Retina (tissue), 1 donor: Measurements from ENCODE around the gene DLX4.

Experiments used
- DNase-seq: peaks from one replicate; pipeline ENCODE4 v3.0.0-alpha.2; 2016

DLX4 gene

GRCh38 chr17:50020841-50021599 is 52.0 kb downstream of the DLX4 start:
- no peak for DNase-seq

- no peak for DNase-seq
Observed at GRCh38 chr17:50021681-50022370, 52.8 kb downstream of the DLX4 start.

DNA sequence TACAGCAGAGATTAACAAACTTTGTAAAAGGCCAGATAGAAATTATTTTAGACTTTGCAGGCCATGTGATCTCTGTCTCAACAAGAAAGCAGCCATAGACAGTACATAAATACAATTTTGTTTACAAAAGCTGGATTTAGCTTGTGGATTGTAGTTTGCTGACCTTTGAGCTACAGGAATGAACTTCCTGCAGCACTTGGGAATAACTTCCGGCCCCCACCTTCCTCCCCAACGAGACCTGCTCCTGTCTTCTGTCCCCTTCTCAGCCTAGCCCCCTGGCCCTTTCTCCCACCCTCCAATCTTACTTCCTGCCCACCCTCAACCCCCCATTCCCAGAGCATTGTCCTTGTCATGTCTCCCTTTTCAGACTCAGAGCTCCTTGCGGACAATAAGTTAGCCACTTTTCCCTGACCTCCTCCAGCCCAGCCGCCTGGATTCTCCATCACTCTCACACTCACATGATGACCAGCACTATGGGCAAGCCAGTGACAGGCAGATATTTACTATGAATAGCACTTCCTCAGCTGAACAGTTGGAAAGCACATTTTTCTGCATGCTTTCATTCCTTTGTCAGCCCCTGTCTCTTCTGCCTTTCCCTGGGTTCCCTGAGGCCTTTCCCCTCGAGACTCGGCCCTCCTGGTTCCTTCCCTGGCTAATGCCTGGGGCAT is 53.6 kb downstream of the DLX4 start:
- no peak for DNase-seq

- DNase-seq, result no peak
Observed at GRCh38 chr17:50023520-50023919, 54.5 kb downstream of the DLX4 start.
